8988T (cell line): Measurements from ENCODE around the gene SERF1A.
"Not testable (repeated sequence)": the region's sequence is repeated elsewhere in the genome, so short reads cannot be mapped to it uniquely, and the experiment has no call there.

ENCODE experiments used
- DNase-seq: peaks from one replicate; pipeline ENCODE4 v3.0.0; 2011

The SERF1A gene

DNA sequence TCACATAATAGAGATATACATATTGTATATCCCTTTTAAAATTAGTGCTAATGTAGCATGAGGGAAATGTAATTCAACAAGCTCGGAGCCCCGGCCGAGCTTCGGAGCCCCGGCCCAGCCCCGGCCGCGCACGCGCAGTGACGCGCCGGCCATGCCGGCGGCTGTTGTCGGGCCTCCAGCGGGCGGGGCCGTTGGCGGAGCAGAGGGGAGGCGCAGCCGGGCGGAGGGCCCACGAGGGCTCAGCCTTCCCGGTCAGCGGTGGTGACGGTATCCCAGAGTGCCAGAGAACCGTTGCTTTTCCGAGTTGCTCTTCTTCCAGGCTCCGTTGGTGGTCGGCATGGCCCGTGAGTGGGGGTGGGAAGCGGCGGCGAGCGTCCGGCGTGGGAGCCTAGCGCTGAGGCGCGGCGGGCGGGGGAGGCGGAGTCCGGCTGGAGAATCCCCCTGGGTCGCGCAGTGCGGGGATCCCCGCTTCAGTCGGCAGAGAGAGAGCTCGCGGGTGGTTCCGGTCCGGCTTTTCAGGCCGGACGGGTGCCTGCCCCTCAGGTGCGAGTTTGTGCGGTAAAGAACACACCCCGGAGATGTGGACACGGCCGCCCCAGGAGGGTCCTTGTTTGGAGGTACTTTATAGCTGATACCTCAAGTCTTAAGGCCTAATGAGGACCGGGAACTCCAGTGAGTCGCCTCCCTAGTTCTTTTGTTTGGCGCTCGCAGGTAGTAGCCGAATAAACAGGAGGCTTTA lies at the start of gene SERF1A:
Gene SERF1A, plus strand, starts transcription at position 137 of the 739 bp plus-strand sequence. Its CDS starts 201 bp downstream, at position 338.
- DNase-seq = not testable (repeated sequence)

DNA sequence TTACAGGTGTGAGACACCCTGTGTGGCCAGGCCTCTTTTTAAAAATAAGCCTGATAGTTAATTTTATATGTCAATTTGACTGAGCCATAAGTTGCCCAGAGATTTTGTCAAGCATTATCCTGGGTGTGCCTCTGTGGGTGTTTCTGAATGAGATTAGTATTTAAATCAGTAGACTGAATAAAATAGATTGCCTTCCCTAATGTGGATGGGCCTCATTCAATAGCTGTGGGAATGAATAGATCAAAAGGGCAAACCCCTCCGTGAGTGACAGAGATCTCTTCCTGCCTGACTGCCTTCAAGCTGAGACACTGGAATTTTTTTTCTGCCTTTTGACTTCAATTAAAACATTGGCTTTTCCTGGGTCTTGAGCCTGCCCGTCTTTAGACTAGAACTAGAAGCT lies 33.7 kb upstream of the SERF1A start:
- not testable (repeated sequence) for DNase-seq

DNA sequence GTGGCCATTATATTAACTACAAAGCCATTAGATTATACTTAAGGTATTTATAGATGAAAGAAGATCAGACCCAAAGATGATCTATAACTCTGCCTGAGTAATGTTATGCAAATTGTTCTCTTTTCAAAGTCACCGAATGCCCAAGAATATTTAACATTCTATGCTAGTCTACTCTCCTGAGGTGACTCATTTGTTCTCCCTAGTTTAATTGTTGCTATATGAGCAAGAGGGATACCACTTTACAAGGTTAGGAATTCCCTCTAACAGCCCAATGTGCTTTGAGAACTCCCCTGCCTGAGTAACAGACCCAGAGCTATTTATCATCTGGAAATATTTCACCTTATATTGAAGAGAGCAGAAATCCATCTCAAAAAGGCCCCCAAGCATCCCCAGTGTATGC lies 29.8 kb upstream of the SERF1A start:
- DNase-seq = not testable (repeated sequence)

DNA sequence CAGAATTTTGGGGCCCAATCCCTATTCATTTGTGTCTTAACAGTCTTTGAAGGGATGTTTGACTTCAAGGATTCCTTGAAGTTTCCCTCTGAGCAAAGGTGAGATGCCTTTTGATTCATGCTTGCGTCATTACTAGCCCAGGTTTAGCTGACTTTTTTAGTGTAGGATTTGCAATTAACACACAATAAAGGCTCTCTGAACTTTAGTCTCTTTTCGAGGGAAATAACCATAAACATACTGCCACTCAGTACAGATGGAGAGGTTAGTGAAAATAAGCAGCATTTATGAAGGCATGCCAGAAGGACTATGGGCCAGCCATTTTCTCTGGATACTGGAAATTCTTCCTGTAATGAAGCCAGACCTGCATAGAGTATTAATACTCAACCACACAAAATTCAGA lies 4.4 kb upstream of the SERF1A start:
- not testable (repeated sequence) for DNase-seq

DNA sequence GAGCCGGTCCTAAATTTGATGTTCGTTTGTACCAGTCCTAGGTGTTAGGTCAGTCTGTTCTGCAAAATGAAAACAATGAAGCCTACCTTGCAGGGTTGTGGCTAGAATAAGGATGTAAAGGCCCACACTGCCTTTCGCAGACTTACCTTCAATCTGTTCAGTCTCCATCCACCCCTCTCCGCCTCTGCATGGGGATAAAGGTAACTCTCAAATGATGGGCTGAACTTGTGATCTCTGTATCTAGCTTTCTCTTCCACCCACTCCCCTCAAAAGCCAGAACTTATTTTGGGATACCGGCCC lies 753 bp downstream of the SERF1A start:
- not testable (repeated sequence) for DNase-seq

DNA sequence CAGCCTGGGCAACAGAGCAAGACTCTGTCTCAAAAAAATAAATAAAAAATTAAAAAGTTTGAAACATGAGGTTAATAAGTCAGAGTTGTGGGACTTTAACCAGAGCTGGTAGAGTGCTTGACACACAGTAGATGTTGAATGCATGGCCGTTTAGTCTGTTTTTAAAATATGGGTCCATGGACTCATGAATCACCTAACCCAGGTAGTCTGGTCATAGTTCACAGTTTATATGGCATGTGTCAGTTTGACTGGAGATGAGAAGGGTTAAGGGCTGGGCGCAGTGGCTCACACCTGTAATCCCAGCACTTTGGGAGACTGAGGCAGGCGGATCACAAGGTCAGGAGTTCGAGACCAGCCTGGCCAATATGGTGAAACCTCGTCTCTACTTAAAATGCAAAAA lies 6.2 kb downstream of the SERF1A start:
- not testable (repeated sequence) for DNase-seq

DNA sequence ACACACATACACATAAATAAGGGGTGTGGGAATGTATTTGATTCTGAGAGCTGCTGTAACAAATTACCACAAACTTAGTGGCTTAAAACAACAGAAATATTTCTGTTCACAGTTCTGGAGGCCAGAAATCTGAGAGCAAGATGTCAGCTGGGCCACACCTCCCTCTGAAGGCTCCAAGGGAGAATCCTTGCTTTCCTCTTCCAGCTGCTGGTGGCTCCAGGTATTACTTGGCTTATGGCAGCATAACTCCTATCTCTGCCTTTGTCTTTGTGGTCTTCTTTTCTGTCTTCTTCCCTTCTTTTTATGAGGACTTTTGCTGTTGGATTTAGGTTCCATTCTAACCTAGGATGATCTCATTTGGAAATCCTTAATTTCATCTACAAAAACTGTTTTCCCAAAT lies 16.4 kb downstream of the SERF1A start:
- not testable (repeated sequence) for DNase-seq

DNA sequence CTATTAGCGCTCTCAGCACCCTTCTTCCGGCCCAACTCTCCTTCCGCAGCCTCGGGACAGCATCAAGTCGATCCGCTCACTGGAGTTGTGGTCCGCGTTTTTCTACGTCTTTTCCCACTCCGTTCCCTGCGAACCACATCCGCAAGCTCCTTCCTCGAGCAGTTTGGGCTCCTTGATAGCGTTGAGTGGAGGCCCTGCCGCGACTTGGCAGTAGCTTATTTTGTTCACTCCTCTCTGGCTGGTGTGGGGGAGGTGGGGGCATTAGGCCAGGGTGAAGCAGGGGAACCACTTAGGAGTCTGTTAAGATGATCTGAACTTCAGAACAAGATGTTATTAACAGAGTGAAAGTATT lies 24.7 kb downstream of the SERF1A start:
- not testable (repeated sequence) for DNase-seq

DNA sequence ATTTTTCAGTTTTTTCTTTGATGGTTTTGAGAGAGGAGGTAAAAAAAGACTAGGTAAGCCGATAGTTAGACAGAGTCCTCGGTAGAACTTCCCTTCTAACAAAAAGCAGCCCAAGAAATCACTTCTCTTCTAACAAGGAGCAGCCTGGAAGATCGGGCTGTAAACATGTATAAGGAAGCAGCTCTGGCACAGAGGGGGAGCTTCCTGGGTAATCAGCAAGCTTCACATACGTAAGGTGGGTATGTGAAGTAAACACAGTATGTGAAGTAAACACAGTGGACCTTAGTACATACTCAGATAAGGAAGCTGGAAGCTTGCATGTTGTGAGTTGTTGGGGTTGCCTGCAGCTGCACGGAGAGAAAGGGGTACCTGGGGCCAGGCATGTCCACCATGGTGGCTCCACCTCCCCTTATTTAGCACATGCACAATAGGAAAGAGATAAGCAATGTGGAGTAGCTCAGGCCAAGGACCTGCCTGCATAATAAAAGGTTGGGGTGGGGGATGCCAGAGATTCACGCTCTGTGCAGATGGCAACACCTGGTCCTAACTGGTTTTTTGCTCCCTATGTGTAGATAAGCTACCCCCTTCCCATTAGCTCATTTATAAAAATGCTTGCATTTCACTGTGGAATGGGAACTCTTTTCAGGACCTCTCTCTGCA lies 31.4 kb downstream of the SERF1A start:
- not testable (repeated sequence) for DNase-seq

DNA sequence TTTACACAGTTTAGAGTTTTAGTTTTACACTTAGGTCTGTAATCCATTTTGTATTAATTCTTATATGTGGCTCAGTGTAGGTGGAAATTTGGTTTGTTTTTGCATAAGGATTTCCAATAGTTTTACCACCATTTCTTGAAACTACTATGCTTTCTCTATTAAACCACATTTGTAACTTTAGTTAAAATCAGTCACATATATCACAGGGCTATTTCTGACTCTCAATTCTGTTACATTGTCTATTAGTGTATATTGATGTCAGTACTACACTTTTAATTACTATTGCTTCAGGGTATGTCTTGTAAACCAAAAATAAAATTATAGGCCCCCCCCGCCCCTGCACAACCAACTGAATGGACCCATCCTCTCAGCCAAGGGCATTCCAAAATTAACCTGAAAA lies 32.1 kb downstream of the SERF1A start:
- not testable (repeated sequence) for DNase-seq

DNA sequence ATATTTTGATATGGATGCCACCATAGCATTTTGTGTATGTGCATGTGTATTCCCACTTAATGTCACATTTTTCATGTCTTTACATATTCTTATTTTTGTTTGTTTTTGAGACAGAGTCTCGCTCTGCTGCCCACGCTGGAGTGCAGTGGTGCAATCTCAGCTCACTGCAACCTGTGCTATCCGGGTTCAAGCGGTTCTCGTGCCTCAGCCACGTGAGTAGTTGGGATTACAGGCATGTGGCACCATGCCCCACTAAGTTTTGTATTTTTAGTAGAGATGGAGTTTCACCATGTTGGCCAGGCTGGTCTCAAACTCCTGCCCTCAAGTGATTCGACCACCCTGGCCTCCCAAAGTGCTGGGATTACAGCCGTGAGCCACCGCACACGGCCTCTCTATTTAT lies 52.6 kb downstream of the SERF1A start:
- DNase-seq = not testable (repeated sequence)
